LHCN-M2 (cell line): Measurements from ENCODE around the gene HSPA12B. TPM values are rescaled to one million over a fixed set of nuclear protein-coding genes. Genes with fewer than 3 reads are reported as not detected.

Experiments used
- total RNA-seq: library from RNA; depleted of rRNA; stranded (reverse); fragments of >200 nt; gene quantifications from 2 replicates; pipeline ENCODE4 v1.2.3, GENCODE V29; 2014; rRNA removed

HSPA12B gene
- total RNA-seq, 1 experiment from 2014 or later = not detected

Other genes starting within 250 kb of the HSPA12B start
- not detected in 2 replicates for gene GFRA4, start 69.3 kb upstream of the HSPA12B start, total RNA-seq
- gene ADAM33, start 50.7 kb upstream of the HSPA12B start, total RNA-seq = 0.11 and 0.13 TPM in 2 replicates
- gene SIGLEC1, start 20.1 kb upstream of the HSPA12B start, total RNA-seq = not detected in 2 replicates
- gene ADISSP, start 35.1 kb downstream of the HSPA12B start, total RNA-seq = 84.3 and 85.6 TPM in 2 replicates
- gene SPEF1, start 48.8 kb downstream of the HSPA12B start, total RNA-seq = 0.46 and 0.71 TPM in 2 replicates
- 163 and 173 TPM in 2 replicates for gene CENPB, start 54.1 kb downstream of the HSPA12B start, total RNA-seq
- gene CDC25B, start 63.6 kb downstream of the HSPA12B start, total RNA-seq = 80.0 and 100 TPM in 2 replicates
- 25.5 and 30.5 TPM in 2 replicates for gene AP5S1, start 87.9 kb downstream of the HSPA12B start, total RNA-seq
- 24.3 and 25.0 TPM in 2 replicates for gene MAVS, start 114.1 kb downstream of the HSPA12B start, total RNA-seq
- 53.8 and 67.5 TPM in 2 replicates for gene PANK2, start 156.7 kb downstream of the HSPA12B start, total RNA-seq